Caco-2 (cell line): Measurements from ENCODE around the gene BCAR1. TPM values are rescaled to one million over a fixed set of nuclear protein-coding genes. Genes with fewer than 3 reads are reported as not detected.

ENCODE experiments used
- BruUV-seq: library from RNA; stranded (reverse); fragments of 400-500 nt; replicated peaks from 2 replicates; lab custom pipeline; 2021; lab: Mats Ljungman, UMichigan
- CTCF ChIA-PET: fragments of 300-600 bp; sonication (Branson Sonifier 250); formaldehyde crosslinking; loops from one replicate; lab custom pipeline; 2022; ENCODE audit warnings: antibody characterized with exemption; lab: Charles Lee
- POLR2A ChIA-PET: fragments of 300-600 bp; sonication (Branson Sonifier 250); formaldehyde crosslinking; loops from one replicate; lab custom pipeline; 2022; ENCODE audit warnings: antibody characterized with exemption; lab: Charles Lee
- DNase-seq, 2 experiments: peaks; one replicate each; pipeline versions ENCODE4 v3.0.0 to v3.0.0-alpha.2; 2020 to 2022
- H3K27me3 ChIP-seq: replicated peaks from 2 replicates; pipeline ENCODE4 v1.6.0; 2011; ENCODE audit warnings: low read length; ENCODE audit not compliant: control insufficient read depth, insufficient read depth
- H3K36me3 ChIP-seq: 2 replicates; pipeline ENCODE4 v1.5.1; 2011; ENCODE audit warnings: low read length; ENCODE audit not compliant: control insufficient read depth, insufficient read depth
- H3K4me1 ChIP-seq: fragments of 250-450 bp; sonication (Bioruptor Pico); 2 replicates; pipeline ENCODE4 v1.5.1; 2020; ENCODE audit warnings: mild to moderate bottlenecking
- H3K4me3 ChIP-seq: 2 replicates; pipeline ENCODE4 v1.5.1; 2011; ENCODE audit warnings: low read depth, mild to moderate bottlenecking, control low read depth, low read length
- H3K9me3 ChIP-seq: fragments of 250-450 bp; sonication (Bioruptor Pico); 2 replicates; pipeline ENCODE4 v1.5.1; 2020; ENCODE audit warnings: mild to moderate bottlenecking, moderate library complexity
- H3K27ac Mint-ChIP-seq: one replicate; pipeline ENCODE4 v1.8.0; 2022; ENCODE audit warnings: mixed read lengths; ENCODE audit not compliant: unreplicated experiment
- H3K27me3 Mint-ChIP-seq: one replicate; pipeline ENCODE4 v1.8.0; 2022; ENCODE audit warnings: mixed read lengths; ENCODE audit not compliant: insufficient read depth, unreplicated experiment
- H3K36me3 Mint-ChIP-seq: one replicate; pipeline ENCODE4 v1.8.0; 2022; ENCODE audit warnings: mild to moderate bottlenecking, mixed read lengths; ENCODE audit not compliant: insufficient read depth, unreplicated experiment
- H3K4me1 Mint-ChIP-seq: one replicate; pipeline ENCODE4 v1.8.0; 2022; ENCODE audit warnings: low read depth, mixed read lengths; ENCODE audit not compliant: unreplicated experiment
- H3K4me3 Mint-ChIP-seq: one replicate; pipeline ENCODE4 v1.8.0; 2022; ENCODE audit warnings: mild to moderate bottlenecking, moderate library complexity, mixed read lengths; ENCODE audit not compliant: unreplicated experiment
- H3K9me3 Mint-ChIP-seq: one replicate; pipeline ENCODE4 v1.8.0; 2022; ENCODE audit warnings: mixed read lengths; ENCODE audit not compliant: unreplicated experiment
- intact Hi-C: fragments of 100-400 bp; cut with micrococcal nuclease; formaldehyde crosslinking; loops from one replicate; pipeline ENCODE4 v1.10.0; 2022; ENCODE audit not compliant: unreplicated experiment
- total RNA-seq: library from RNA; stranded (reverse); gene quantifications from 2 replicates; pipeline ENCODE4 v1.2.3, GENCODE V29; 2022
- TF ChIP-seq, protein P1 (sequence below), 2 experiments: fragments of 200-600 bp in 1 of 2; IDR thresholded peaks; 1 replicate in 1 of 2; 2 replicates in 1 of 2; pipeline versions ENCODE4 v1.5.1 to v1.8.0; 2011 to 2022; ENCODE audit warnings: antibody characterized with exemption in 1 of 2, control low read depth in 1 of 2, inconsistent platforms in 1 of 2, low read depth in 1 of 2, low read length in 1 of 2, mild to moderate bottlenecking in 1 of 2, moderate library complexity in 1 of 2; ENCODE audit not compliant: insufficient read depth in 1 of 2, severe bottlenecking in 1 of 2, unreplicated experiment in 1 of 2

BCAR1 gene
- total RNA-seq, 1 experiment from 2014 or later, result 95.5 TPM

DNA sequence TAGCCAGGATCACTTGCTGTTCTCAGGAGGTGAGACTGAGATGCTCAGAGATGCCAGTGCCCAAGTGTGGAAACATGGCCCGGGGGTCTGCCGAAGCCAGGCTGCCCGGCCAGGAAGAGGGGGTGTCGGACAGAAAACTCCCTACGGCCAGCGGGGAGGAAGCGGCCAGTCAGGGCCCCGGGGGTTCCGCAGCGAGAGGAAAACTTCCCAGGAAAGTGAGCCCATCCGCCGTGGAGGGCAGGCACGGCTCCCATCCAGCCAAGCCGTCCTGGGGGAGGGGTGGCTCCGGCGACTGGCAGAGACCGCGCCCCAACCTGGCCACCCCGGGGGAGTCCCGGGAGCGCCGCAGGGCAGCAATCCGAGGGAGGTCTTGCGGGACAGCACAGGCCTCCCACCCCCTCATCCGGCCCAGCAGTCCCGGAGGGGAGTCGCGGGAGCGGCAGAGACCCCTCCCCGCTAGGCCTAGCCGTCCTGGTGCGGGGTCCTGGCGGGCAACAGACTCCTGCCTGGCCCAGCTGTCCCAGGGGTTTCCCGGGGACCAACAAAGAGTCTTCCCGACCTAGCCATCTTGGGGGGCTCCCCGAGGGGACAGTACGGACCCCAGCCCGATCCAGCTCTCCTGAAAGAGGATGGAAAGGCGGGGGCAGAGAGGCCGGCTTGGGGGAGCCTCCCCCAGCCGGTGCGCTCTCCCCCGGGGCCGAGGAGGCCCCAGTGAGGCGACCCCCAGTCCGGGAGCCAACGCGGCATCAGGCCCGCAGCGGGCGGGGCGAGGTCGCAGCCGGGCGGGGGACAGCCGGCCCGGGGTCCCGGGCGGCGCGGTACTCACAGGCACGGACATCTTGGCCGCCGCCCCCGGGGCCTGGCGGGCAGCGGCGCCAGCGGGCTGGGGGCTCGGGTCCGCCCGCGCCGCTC, 13.8 kb upstream of the BCAR1 start:
- H3K9me3 ChIP-seq, result no peaks in the 10 kb centered on the region
- no TSS peak for BruUV-seq
- intact Hi-C loops, result loop anchor here (2.0 kb wide), 1 partner anchor 46 kb away; no protein-coding TSS in a partner anchor
- H3K4me3 ChIP-seq, result peak overlapping the region; percentile 89
- peaks cover 27% of the 10 kb centered on the region for H3K4me1 Mint-ChIP-seq
- POLR2A ChIA-PET, result interaction anchor here (0.5 to 1.5 kb wide), 4 partner anchors 14 to 139 kb away, joined by 3 to 10 read pairs (median 6); partner anchors contain the start of gene BCAR1
- CTCF ChIA-PET, result interaction anchor here (0.8 to 1.9 kb wide), 3 partner anchors 31 to 120 kb away, joined by 3 to 17 read pairs (median 4); no protein-coding TSS in a partner anchor
- H3K27me3 ChIP-seq, result no peaks in the 10 kb centered on the region
- H3K27me3 Mint-ChIP-seq, result no peaks in the 10 kb centered on the region
- DNase-seq, result peak in 1 of 2 experiments; percentile 57
- peaks cover 22% of the 10 kb centered on the region for H3K36me3 Mint-ChIP-seq
- TF ChIP-seq, protein P1, sequence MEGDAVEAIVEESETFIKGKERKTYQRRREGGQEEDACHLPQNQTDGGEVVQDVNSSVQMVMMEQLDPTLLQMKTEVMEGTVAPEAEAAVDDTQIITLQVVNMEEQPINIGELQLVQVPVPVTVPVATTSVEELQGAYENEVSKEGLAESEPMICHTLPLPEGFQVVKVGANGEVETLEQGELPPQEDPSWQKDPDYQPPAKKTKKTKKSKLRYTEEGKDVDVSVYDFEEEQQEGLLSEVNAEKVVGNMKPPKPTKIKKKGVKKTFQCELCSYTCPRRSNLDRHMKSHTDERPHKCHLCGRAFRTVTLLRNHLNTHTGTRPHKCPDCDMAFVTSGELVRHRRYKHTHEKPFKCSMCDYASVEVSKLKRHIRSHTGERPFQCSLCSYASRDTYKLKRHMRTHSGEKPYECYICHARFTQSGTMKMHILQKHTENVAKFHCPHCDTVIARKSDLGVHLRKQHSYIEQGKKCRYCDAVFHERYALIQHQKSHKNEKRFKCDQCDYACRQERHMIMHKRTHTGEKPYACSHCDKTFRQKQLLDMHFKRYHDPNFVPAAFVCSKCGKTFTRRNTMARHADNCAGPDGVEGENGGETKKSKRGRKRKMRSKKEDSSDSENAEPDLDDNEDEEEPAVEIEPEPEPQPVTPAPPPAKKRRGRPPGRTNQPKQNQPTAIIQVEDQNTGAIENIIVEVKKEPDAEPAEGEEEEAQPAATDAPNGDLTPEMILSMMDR (IDR thresholded peaks at IDR 0.05; ENCODE audit: insufficient read depth in 1 of 2, low read depth in 1 of 2, low read length in 1 of 2, severe bottlenecking in 1 of 2, unreplicated experiment in 1 of 2), result no peak
- peaks cover 5% of the 10 kb centered on the region; the same call in 1 of the 2 replicates for H3K36me3 ChIP-seq
- H3K9me3 Mint-ChIP-seq, result no peaks in the 10 kb centered on the region
- H3K27ac Mint-ChIP-seq, result peak overlapping the region; percentile 95
- peak overlapping the region; percentile 82 for H3K4me3 Mint-ChIP-seq
- H3K4me1 ChIP-seq, result peaks cover 46% of the 10 kb centered on the region

DNA sequence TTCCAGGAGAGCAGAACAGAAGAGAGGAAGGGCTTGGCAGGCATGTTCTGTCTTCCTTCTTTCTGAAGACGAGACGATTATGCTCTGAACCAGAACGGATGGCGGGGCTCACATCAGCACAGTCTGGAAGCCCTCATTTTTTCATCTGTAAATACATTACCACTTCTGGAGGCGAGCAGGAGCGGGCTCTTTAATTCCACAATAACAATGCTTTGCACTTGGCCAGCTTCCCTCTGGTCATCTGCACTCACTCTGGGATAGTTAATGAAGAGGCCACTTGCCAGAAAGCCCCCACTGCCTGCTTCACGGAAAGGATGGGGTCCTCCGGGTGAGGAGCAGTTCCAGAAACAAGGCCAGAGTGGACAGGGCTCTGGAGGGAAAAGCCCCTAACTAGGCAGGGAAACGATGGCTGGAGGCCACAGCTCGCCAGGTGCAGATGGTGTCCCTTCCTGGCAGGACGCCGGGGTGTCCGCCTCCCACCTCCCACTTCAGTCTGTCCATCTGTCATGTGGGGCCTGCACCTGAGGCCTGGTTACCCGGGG, 13.1 kb upstream of the BCAR1 start:
- peaks cover 46% of the 10 kb centered on the region for H3K4me1 ChIP-seq
- POLR2A ChIA-PET, result interaction anchor here (0.6 kb wide), 1 partner anchor 140 kb away, joined by 3 read pairs; no protein-coding TSS in a partner anchor
- Mint-ChIP-seq H3K4me3 (peak overlapping the region; percentile 82), H3K27me3 (no peaks in the 10 kb centered on the region), H3K4me1 (peaks cover 27% of the 10 kb centered on the region), H3K27ac (peak overlapping the region; percentile 58), H3K36me3 (peaks cover 22% of the 10 kb centered on the region), H3K9me3 (no peaks in the 10 kb centered on the region)
- intact Hi-C loops, result loop anchor here (2.0 kb wide), 1 partner anchor 46 kb away; no protein-coding TSS in a partner anchor
- CTCF ChIA-PET, result no interaction called here
- H3K36me3 ChIP-seq, result peaks cover 5% of the 10 kb centered on the region; the same call in 1 of the 2 replicates
- TF ChIP-seq, protein P1 (IDR thresholded peaks at IDR 0.05; ENCODE audit: insufficient read depth in 1 of 2, low read depth in 1 of 2, low read length in 1 of 2, severe bottlenecking in 1 of 2, unreplicated experiment in 1 of 2), result no peak
- peak overlapping the region; percentile 89 for H3K4me3 ChIP-seq
- H3K27me3 ChIP-seq, result no peaks in the 10 kb centered on the region
- no peaks in the 10 kb centered on the region for H3K9me3 ChIP-seq
- BruUV-seq, result TSS peak; percentile 22
- DNase-seq, result no peak

DNA sequence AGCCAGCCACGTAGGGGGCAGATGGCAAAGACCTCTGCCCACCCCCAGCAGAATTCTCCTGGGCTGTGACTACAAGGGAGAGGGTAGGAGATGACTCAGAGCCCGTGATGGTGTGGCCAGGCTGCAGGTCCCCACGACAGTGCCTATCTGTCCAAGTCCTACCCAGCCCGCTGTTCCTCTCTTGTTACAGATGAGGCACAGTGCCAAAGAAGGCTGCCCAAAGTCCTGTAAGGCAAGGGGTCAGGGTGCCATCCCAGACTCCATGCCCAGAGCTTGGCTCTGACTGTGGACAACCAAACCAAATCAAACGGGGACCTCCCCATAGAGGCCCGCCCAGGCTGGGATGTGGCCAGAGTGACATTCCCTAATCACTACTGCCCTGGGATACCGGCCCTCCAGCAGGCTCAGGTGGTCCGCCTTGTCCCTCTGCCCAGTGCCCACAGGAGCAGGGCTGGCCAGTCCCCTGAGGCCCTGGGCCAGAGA, 12.6 kb upstream of the BCAR1 start:
- ChIA-PET CTCF (no interaction called here), POLR2A (no interaction called here)
- peaks cover 22% of the 10 kb centered on the region for H3K36me3 Mint-ChIP-seq
- peak overlapping the region; percentile 82 for H3K4me3 Mint-ChIP-seq
- TF ChIP-seq, protein P1 (IDR thresholded peaks at IDR 0.05; ENCODE audit: insufficient read depth in 1 of 2, low read depth in 1 of 2, low read length in 1 of 2, severe bottlenecking in 1 of 2, unreplicated experiment in 1 of 2), result no peak
- H3K27ac Mint-ChIP-seq, result peak overlapping the region; percentile 58
- peaks cover 5% of the 10 kb centered on the region; the same call in 1 of the 2 replicates for H3K36me3 ChIP-seq
- H3K4me1 Mint-ChIP-seq, result peaks cover 27% of the 10 kb centered on the region
- intact Hi-C loops, result loop anchor here (2.0 kb wide), 1 partner anchor 47 kb away; no protein-coding TSS in a partner anchor
- no peaks in the 10 kb centered on the region for H3K27me3 ChIP-seq
- DNase-seq, result no peak
- no TSS peak for BruUV-seq
- peaks cover 46% of the 10 kb centered on the region for H3K4me1 ChIP-seq
- no peaks in the 10 kb centered on the region for H3K9me3 Mint-ChIP-seq
- H3K9me3 ChIP-seq, result no peaks in the 10 kb centered on the region
- no peaks in the 10 kb centered on the region for H3K27me3 Mint-ChIP-seq
- no peak overlapping the region for H3K4me3 ChIP-seq
